PC-3 (cell line): ENCODE data around the gene DHRS3.

Experiments used
- EZH2 ChIP-seq: fragments of 300-600 bp; sonication (generic); IDR thresholded peaks from one replicate; pipeline ENCODE4 v1.6.1; 2017; ENCODE audit warnings: antibody characterized with exemption, mild to moderate bottlenecking, low read length; ENCODE audit not compliant: unreplicated experiment
- TF ChIP-seq, protein P1 (sequence below): fragments of 300-600 bp; sonication (generic); conservative IDR thresholded peaks from 2 replicates; pipeline ENCODE4 v1.5.1; 2017; ENCODE audit warnings: antibody characterized with exemption, low read depth, mild to moderate bottlenecking, low read length

GRCh38 chr1:12521096-12521495 lies 96.9 kb downstream of the DHRS3 start:
- no peak for TF ChIP-seq EZH2
- TF ChIP-seq, protein P1, sequence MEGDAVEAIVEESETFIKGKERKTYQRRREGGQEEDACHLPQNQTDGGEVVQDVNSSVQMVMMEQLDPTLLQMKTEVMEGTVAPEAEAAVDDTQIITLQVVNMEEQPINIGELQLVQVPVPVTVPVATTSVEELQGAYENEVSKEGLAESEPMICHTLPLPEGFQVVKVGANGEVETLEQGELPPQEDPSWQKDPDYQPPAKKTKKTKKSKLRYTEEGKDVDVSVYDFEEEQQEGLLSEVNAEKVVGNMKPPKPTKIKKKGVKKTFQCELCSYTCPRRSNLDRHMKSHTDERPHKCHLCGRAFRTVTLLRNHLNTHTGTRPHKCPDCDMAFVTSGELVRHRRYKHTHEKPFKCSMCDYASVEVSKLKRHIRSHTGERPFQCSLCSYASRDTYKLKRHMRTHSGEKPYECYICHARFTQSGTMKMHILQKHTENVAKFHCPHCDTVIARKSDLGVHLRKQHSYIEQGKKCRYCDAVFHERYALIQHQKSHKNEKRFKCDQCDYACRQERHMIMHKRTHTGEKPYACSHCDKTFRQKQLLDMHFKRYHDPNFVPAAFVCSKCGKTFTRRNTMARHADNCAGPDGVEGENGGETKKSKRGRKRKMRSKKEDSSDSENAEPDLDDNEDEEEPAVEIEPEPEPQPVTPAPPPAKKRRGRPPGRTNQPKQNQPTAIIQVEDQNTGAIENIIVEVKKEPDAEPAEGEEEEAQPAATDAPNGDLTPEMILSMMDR = no peak
